Adipocyte (in vitro differentiated cells): Measurements from ENCODE around the gene PTPRG.

Experiments
- DNase-seq: peaks from one replicate; pipeline ENCODE4 v3.0.0-alpha.2; 2015; ENCODE audit warnings: low read depth
- H3K27me3 ChIP-seq: replicated peaks from 2 replicates; pipeline ENCODE4 v1.7.0; 2013; ENCODE audit warnings: mild to moderate bottlenecking, low read length, moderate library complexity; ENCODE audit not compliant: control insufficient read depth, insufficient read depth
- H3K36me3 ChIP-seq: 2 replicates; pipeline ENCODE4 v1.7.0; 2013; ENCODE audit warnings: low read length, mild to moderate bottlenecking, moderate library complexity; ENCODE audit not compliant: control insufficient read depth, insufficient read depth, severe bottlenecking
- H3K4me1 ChIP-seq: 2 replicates; pipeline ENCODE4 v1.7.0; 2013; ENCODE audit warnings: mild to moderate bottlenecking, low read length, moderate library complexity; ENCODE audit not compliant: control insufficient read depth, insufficient read depth
- H3K4me3 ChIP-seq: 2 replicates; pipeline ENCODE4 v1.7.0; 2013; ENCODE audit warnings: mild to moderate bottlenecking, low read length, moderate library complexity
- H3K9ac ChIP-seq: 2 replicates; pipeline ENCODE4 v1.7.0; 2013; ENCODE audit warnings: mild to moderate bottlenecking, low read length, moderate library complexity
- H3K9me3 ChIP-seq: 2 replicates; pipeline ENCODE4 v1.7.0; 2013; ENCODE audit warnings: mild to moderate bottlenecking, low read length, moderate library complexity; ENCODE audit not compliant: control insufficient read depth

PTPRG gene

DNA sequence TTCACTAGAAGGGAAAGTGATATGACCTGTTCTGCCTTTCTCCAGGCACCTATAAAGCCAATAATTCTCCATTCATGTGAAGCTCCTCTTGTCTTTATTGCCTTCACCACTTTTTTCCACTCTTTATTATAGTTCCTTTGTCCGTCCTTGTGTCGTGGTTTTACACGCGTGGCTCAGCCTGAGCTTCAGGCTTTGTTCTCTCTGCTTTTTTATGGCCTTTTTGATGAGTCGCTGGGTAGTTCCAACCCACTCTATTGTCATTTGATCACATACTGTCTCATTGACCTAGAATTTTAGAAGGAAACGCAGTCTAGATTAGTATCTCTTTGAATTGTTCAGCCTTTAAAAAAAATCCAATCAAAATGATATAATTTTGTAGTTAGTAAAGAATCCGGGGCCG, 403.2 kb downstream of the PTPRG start:
- H3K27me3 ChIP-seq, result no peaks in the 10 kb centered on the region
- H3K36me3 ChIP-seq, result no peaks in the 10 kb centered on the region
- no peak overlapping the region for H3K4me3 ChIP-seq
- DNase-seq, result no peak
- H3K4me1 ChIP-seq, result peaks cover 20% of the 10 kb centered on the region
- H3K9ac ChIP-seq, result no peak overlapping the region
- H3K9me3 ChIP-seq, result no peaks in the 10 kb centered on the region

GRCh38 chr3:61965770-61966131, 404.4 kb downstream of the PTPRG start:
- no peaks in the 10 kb centered on the region for H3K27me3 ChIP-seq
- no peak for DNase-seq
- no peak overlapping the region for H3K9ac ChIP-seq
- H3K4me1 ChIP-seq, result peaks cover 13% of the 10 kb centered on the region
- no peaks in the 10 kb centered on the region for H3K36me3 ChIP-seq
- H3K4me3 ChIP-seq, result no peak overlapping the region
- H3K9me3 ChIP-seq, result no peaks in the 10 kb centered on the region

DNA sequence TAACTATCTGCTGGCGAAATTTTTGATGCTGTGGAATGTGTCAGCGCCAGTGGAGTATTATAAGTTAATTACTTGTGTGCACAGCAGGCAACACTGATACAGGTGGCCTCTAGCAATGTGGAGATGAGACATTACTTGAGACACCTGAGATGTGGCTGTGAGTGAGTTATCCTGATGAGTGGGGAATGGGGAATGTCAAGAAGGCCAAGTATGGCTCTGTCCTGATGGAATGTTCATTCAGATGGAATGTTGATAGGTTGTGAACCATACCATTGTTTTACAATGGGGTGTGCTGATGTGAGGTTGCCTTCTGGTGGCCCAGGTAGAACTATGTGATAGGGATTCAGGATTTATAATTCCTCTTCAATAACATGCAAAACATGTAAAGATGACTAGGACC, 404.8 kb downstream of the PTPRG start:
- Histone ChIP-seq H3K4me3 (no peak overlapping the region), H3K36me3 (no peaks in the 10 kb centered on the region), H3K9me3 (no peaks in the 10 kb centered on the region), H3K27me3 (no peaks in the 10 kb centered on the region), H3K9ac (no peak overlapping the region), H3K4me1 (peaks cover 9% of the 10 kb centered on the region)
- no peak for DNase-seq

- H3K27me3 ChIP-seq, result no peaks in the 10 kb centered on the region
Measured at GRCh38 chr3:61967019-61967418, 405.6 kb downstream of the PTPRG start.

DNA sequence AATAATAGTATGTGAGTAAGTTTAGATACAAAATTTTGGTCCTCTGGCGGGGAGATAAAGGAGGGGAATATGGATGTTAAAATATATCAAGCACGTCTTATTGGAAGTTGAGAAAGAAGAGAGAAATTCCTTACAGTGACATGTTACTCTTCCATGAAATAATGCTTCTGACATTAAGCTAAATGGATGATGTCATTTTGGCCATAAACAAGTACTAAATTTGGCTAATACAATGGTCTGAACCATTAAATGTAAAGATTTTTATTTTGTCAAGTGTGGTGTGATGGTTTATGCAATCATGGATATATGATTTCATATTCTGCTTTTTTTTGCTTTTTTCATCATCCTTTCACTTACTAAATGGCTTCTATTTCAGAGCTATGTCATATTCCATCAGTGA, 406.6 kb downstream of the PTPRG start:
- Histone ChIP-seq H3K36me3 (no peaks in the 10 kb centered on the region), H3K9me3 (no peaks in the 10 kb centered on the region)
- DNase-seq, result no peak

More at GRCh38 chr3:61967019-61967418, 405.6 kb downstream of the PTPRG start:
- Histone ChIP-seq H3K36me3 (no peaks in the 10 kb centered on the region), H3K4me1 (peaks cover 4% of the 10 kb centered on the region), H3K9me3 (no peaks in the 10 kb centered on the region), H3K4me3 (no peak overlapping the region), H3K9ac (no peak overlapping the region)
- no peak for DNase-seq

DNA sequence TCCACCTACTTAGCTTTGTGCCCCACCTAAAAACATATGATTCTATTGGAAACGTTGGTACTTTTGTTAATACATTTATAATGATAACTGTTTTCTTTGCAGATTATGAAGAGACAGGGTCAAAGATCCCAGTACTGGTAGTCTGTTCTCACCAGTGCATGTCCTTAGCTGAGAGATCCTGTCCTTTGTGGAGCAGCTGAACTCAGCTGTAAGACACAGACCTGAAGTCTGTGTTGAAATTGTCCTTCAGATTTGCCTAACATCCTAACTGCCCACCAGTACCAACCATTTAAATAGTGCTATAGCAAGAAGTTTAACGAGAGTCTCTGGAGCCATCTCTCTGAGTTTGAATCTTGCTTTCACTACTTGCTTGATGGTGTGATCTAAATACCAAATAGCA, 413.3 kb downstream of the PTPRG start:
- no peak for DNase-seq
- Histone ChIP-seq H3K9me3 (no peaks in the 10 kb centered on the region), H3K4me1 (peaks cover 6% of the 10 kb centered on the region), H3K9ac (no peak overlapping the region), H3K4me3 (no peak overlapping the region), H3K36me3 (no peaks in the 10 kb centered on the region), H3K27me3 (no peaks in the 10 kb centered on the region)

More for the DNA sequence above, 406.6 kb downstream of the PTPRG start:
- H3K9ac ChIP-seq, result no peak overlapping the region
- no peak overlapping the region for H3K4me3 ChIP-seq
- H3K4me1 ChIP-seq, result peaks cover 4% of the 10 kb centered on the region
- no peaks in the 10 kb centered on the region for H3K27me3 ChIP-seq

DNA sequence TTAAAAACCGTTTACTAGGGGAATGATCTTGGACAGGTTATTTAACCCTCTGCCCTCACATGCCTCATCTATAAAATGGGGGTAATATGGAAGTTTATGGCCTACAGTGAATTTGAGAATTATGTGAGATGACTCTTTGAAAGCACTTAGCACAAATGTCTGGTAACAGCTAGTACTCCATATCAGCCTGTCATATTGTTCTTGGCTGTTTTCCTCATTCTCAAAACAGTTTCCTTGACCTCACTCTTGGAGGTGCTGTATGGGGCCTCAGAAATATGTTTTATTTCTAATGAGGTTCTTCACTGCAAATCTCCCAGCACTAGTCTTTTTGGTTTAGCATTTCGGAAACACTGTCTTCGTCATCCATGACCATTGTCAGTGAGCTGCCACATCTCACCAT, 413.8 kb downstream of the PTPRG start:
- H3K9ac ChIP-seq, result no peak overlapping the region
- H3K27me3 ChIP-seq, result no peaks in the 10 kb centered on the region
- peaks cover 6% of the 10 kb centered on the region for H3K4me1 ChIP-seq
- no peak overlapping the region for H3K4me3 ChIP-seq
- no peak for DNase-seq
- no peaks in the 10 kb centered on the region for H3K9me3 ChIP-seq
- no peaks in the 10 kb centered on the region for H3K36me3 ChIP-seq

- Histone ChIP-seq H3K27me3 (no peaks in the 10 kb centered on the region), H3K9me3 (no peaks in the 10 kb centered on the region), H3K9ac (no peak overlapping the region), H3K36me3 (no peaks in the 10 kb centered on the region), H3K4me1 (peaks cover 6% of the 10 kb centered on the region), H3K4me3 (no peak overlapping the region)
- no peak for DNase-seq
Measured at GRCh38 chr3:61975936-61976335, 414.6 kb downstream of the PTPRG start.

DNA sequence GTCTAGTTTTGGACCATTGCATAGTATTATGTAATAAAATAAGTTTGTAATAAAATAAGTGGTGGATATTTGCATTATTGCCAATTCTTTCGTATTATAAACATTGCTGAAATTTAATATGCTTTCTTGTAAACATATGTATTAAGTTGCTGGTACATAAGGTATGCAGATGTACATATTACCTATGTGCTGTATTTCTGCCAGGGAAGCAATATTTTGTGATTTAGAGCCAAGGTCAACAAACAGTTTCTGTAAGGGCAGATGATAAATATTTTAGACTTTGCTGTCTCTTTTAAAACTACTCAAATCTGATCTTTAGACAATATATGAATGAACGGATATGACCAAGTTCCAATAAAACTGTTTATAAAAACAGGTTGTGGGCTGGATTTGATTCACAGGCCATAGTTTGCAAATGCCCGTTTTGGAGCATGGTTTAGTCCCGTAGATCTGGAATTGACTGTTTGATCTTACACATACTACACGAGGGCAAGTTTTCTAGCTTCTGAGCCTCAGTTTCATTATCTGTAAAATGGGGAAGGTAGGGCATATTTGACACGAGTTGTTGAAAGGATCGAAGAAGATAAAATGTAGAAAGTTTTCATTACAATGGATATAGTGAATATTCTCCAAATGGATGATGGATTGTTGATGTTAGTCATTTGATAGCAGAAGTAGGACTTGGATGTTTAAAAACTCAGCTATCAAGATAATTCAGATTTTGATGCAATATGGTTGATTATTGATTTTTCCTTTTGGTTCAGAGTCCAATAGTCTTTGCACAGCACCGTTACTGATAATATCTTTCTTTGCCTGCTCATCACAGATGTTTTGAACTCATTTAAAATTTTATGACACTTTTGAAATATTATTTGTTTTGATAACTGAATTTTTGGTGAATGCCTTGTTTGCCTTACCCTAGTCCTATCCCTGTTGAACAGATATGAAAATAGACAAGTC, 417.4 kb downstream of the PTPRG start:
- Histone ChIP-seq H3K36me3 (no peaks in the 10 kb centered on the region), H3K4me3 (no peak overlapping the region), H3K27me3 (no peaks in the 10 kb centered on the region), H3K9me3 (no peaks in the 10 kb centered on the region), H3K9ac (no peak overlapping the region), H3K4me1 (peaks cover 6% of the 10 kb centered on the region)
- DNase-seq, result no peak

- Histone ChIP-seq H3K9ac (no peak overlapping the region), H3K27me3 (no peaks in the 10 kb centered on the region), H3K9me3 (no peaks in the 10 kb centered on the region), H3K4me3 (no peak overlapping the region), H3K4me1 (peaks cover 6% of the 10 kb centered on the region), H3K36me3 (no peaks in the 10 kb centered on the region)
- no peak for DNase-seq
Measured at GRCh38 chr3:61979638-61980037, 418.3 kb downstream of the PTPRG start.

GRCh38 chr3:61980041-61980440, 418.7 kb downstream of the PTPRG start:
- no peaks in the 10 kb centered on the region for H3K27me3 ChIP-seq
- no peak overlapping the region for H3K9ac ChIP-seq
- no peak for DNase-seq
- peaks cover 4% of the 10 kb centered on the region for H3K36me3 ChIP-seq
- peaks cover 4% of the 10 kb centered on the region for H3K4me1 ChIP-seq
- no peak overlapping the region for H3K4me3 ChIP-seq
- no peaks in the 10 kb centered on the region for H3K9me3 ChIP-seq

- DNase-seq, result no peak
- Histone ChIP-seq H3K36me3 (peaks cover 6% of the 10 kb centered on the region), H3K27me3 (no peaks in the 10 kb centered on the region)
Measured at GRCh38 chr3:61981060-61981459, 419.7 kb downstream of the PTPRG start.

More at GRCh38 chr3:61981060-61981459, 419.7 kb downstream of the PTPRG start:
- Histone ChIP-seq H3K9ac (no peak overlapping the region), H3K4me3 (no peak overlapping the region), H3K9me3 (no peaks in the 10 kb centered on the region), H3K4me1 (peaks cover 5% of the 10 kb centered on the region)
